Measurements from ENCODE around the gene CRIP3.

- TF ChIP-seq CTCF (IDR thresholded peaks at IDR 0.05; ENCODE audit: extremely low read depth in 1 of 2, insufficient read depth in 1 of 2, low read depth in 1 of 2, low read length in 2 of 2) = no peak
- no peak for TF ChIP-seq EZH2 (IDR thresholded peaks at IDR 0.05; ENCODE audit: borderline replicate concordance, low read depth, low read length, severe bottlenecking)
- no peak for TF ChIP-seq POLR2A (IDR thresholded peaks at IDR 0.05; ENCODE audit: low read depth, low read length)
- TF ChIP-seq POLR2AphosphoS5 (IDR thresholded peaks at IDR 0.05; ENCODE audit: insufficient read depth, low read depth, low read length) = no peak
- TF ChIP-seq MYC (IDR thresholded peaks at IDR 0.05; ENCODE audit: low read depth, low read length) = no peak
- TF ChIP-seq FOS (IDR thresholded peaks at IDR 0.05; ENCODE audit: borderline replicate concordance, insufficient read depth, low read length) = no peak
- TF ChIP-seq JUN (IDR thresholded peaks at IDR 0.05; ENCODE audit: borderline replicate concordance, insufficient read depth, insufficient read length, low read depth) = no peak
Measured at GRCh38 chr6:43339168-43339567, 30.5 kb upstream of the CRIP3 start.
